ENCODE measurements around the gene LRP6.

- TF ChIP-seq ZNF565 (CRISPR knock-in tag; conservative IDR thresholded peaks at IDR 0.05; ENCODE audit: low read depth) (no peak), CREB5 (CRISPR knock-in tag; IDR thresholded peaks at IDR 0.05; ENCODE audit: low read depth) (no peak), ESRRG (CRISPR knock-in tag; IDR thresholded peaks at IDR 0.05) (no peak), PATZ1 (CRISPR knock-in tag; IDR thresholded peaks at IDR 0.05; ENCODE audit: borderline replicate concordance) (no peak), ARNTL (CRISPR knock-in tag; IDR thresholded peaks at IDR 0.05; ENCODE audit: borderline replicate concordance, low read depth) (no peak), OSR1 (CRISPR knock-in tag; IDR thresholded peaks at IDR 0.05) (no peak), ZNF8 (CRISPR knock-in tag; IDR thresholded peaks at IDR 0.05) (no peak), BACH2 (CRISPR knock-in tag; IDR thresholded peaks at IDR 0.05; ENCODE audit: borderline replicate concordance) (no peak), ISL1 (CRISPR knock-in tag; IDR thresholded peaks at IDR 0.05) (no peak), SNAI2 (CRISPR knock-in tag; IDR thresholded peaks at IDR 0.05) (no peak)
These were observed 6.6 kb upstream of the LRP6 start for GRCh38 chr12:12273291-12273957.

Data from SK-N-SH treated with all-trans-retinoic acid at 6 μM for 48 hours (cell line).